Forelimb muscle (tissue), 1 donor: ENCODE data around the gene MYCBP2. TPM values are rescaled to one million over a fixed set of nuclear protein-coding genes. Genes with fewer than 3 reads are reported as not detected.

Source experiments
- DNase-seq: peaks from one replicate; pipeline ENCODE4 v3.0.0-alpha.2; 2013; ENCODE audit warnings: low read depth
- polyA plus RNA-seq: library from polyadenylated mRNA; unstranded; fragments of 120-200 nt; gene quantifications from one replicate; pipeline ENCODE4 v1.2.1, GENCODE V29; 2013; ENCODE audit not compliant: insufficient read length

The MYCBP2 gene
- polyA plus RNA-seq, 1 donor: 52.7 TPM

DNA sequence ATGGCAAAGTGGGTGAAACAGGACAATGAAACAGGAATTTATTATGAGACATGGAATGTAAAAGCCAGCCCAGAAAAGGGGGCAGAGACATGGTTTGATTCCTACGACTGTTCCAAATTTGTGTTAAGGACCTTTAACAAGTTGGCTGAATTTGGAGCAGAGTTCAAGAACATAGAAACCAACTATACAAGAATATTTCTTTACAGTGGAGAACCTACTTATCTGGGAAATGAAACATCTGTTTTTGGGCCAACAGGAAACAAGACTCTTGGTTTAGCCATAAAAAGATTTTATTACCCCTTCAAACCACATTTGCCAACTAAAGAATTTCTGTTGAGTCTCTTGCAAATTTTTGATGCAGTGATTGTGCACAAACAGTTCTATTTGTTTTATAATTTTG lies 326.4 kb downstream of the MYCBP2 start:
- no peak for DNase-seq

Other genes starting within 250 kb of the MYCBP2 start
- not detected for gene SCEL, start 208.6 kb upstream of the MYCBP2 start, polyA plus RNA-seq